ENCODE measurements around the gene PALM2AKAP2.

The PALM2AKAP2 gene

DNA sequence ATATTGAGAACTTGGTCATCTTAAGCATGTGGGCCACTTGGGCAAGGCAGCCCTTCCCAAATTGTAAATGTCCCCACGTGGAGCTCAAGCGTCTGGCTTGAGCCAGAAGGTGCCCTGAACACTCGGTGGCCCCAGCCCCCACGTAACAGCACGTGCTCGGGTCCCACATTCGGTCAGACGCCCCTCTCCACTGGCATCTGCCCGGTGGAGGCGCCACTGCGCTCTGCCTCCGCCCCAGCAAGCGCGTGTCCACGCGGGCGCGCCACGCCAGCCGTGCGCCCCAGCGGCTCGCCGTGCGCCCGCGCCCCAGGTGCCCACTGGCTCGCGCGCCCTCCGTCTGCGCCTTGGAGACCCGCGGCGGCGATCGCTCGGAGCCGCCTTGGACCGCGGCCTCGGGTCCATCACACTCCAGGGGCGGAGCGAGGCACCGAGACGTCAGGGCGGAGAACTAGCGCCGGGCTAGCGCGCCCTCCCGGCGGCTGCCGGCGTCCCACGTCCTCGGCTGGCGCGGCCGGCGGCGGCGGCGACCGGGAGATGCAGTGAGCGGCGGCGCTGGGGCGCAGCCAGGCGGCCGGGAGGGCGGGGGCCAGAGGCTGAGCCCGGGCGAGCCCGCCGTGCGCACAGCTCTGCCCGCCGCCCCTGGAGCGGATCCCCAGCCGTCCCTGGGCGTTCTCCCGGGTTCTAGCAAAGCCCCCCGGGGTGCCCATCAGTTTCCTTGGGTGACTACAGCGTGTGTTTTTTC is at the start of gene PALM2AKAP2:
PALM2AKAP2 (plus strand) TSS at position 488 of the 742 bp plus-strand sequence. CDS start 291 bp downstream, outside the sequence.
- FAIRE-seq = no peak

DNA sequence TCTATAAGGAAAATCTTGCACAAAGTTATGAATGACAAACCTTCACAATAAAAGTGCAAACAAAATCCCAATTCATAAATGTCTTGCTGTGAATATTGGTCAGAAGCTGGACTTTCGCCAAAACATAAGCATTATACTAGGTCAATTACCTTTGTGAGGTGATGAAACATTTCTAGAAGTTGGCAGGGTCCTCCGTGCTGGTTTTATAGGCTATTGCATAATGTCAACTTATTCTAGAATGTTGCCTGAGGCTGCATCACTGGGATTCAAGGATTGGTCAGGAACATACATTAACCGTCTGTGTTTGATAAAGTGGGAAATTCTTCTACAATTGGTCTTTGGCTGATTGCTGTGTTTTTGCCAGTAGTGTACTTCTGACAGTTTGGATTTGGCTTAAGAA is 49.8 kb upstream of the PALM2AKAP2 start:
- FAIRE-seq = no peak

- FAIRE-seq = no peak
Observed at GRCh38 chr9:109733690-109734089, 46.3 kb upstream of the PALM2AKAP2 start.

- FAIRE-seq = no peak
Observed at GRCh38 chr9:109734814-109735213, 45.2 kb upstream of the PALM2AKAP2 start.

GRCh38 chr9:109735801-109736200 is 44.2 kb upstream of the PALM2AKAP2 start:
- no peak for FAIRE-seq

DNA sequence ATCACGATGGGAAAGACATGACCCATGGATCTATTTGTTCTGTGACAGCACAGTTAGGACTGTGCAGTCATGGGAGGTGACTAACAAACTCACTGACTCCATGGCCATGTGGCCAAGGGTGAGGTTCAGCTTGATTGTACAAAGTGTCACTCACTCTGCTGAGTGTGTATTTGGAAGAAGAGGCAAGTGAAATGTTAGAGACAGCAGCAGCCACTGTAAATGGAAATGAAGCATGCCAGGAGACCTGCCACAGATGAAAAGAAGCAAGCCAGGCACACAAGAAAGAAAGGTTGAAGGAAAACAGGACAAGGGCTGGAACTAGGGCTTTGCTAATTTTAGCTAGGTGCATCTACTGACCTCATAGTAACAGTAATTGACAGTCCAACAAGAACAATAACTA is 42.7 kb upstream of the PALM2AKAP2 start:
- no peak for FAIRE-seq

- no peak for FAIRE-seq
Observed at GRCh38 chr9:109739760-109740159, 40.2 kb upstream of the PALM2AKAP2 start.

GRCh38 chr9:109742776-109743348 is 37.1 kb upstream of the PALM2AKAP2 start:
- FAIRE-seq = no peak

DNA sequence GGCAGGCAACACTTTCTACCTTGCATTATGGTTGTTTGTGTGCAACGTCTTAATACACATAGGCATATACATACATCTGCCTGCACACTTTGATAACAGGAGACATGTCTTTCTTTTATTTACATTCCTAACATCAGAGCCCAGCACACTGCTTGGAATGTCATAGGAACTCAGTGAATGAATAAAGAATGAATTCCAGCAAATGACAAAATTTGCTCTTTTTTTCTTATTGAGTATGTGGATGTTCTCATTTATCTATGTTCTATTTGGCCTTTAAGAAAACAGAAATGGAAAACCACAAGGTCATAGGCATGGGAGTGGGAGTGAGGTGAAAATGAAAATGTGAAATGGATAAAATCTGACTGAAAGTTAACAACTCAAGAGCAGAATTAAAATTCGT is 36.3 kb upstream of the PALM2AKAP2 start:
- no peak for FAIRE-seq

DNA sequence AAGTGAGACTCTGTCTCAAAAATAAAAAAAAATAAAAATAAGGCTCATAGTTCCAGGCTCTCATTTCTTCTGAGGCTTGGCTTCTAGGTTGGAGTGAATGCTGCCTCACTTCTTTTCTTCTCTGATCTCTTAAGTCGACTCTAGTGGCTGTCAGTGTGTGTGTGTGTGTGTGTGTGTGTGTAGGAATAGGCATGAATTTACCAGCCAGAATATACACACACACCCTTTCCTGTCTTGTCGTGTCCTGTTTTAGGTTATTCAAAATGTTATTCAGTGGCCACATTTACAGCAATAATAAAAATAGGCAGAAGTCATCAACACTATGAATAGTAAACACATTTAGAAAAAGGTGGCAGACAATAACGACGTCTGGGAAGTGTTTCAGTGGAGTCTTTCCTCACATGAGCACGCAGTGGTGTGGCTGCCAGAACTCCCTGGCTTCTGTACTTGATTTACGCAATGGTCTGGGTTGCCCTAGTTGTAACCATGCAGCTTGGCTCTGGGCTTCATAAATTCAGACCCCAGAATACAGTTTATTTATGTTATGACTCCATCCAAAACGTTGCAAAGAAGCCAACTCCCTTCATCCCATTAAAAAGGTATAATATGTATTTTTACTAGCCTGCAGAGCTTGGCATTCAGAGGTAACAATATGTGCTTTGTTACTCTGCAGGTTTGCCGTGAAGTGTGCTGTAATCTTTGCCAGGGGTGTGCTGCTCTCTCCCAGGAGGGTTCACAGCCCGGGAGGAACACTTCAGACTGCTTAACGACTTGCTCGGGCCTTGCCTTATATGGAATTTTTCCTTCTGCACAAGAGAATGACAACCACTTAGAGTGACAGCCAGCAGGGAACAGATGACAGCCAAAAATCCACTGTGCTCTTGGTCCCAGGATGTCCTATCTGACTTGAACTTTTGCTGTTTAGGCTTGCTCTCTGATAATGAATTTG is 34.4 kb upstream of the PALM2AKAP2 start:
- no peak for FAIRE-seq

DNA sequence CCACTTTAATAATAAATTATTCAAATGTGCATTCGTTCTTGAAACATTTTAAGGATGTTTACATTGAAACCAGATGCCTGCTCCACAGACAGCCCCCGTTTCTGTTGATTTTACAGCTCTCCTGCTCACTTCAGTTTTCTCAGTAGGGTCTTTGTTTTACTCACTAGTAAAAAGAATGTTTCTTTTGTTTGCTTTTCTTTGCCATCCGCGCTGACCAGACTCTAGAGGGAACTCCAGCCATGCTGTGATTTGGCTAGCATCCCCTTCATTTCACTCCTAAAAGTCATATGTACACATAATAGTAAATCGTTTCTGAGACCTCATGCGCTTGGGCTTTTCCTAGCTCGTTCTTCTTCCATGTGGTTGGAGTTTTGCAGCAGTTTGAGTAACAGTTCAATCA is 28.7 kb upstream of the PALM2AKAP2 start:
- FAIRE-seq = no peak

GRCh38 chr9:109753308-109753707 is 26.7 kb upstream of the PALM2AKAP2 start:
- no peak for FAIRE-seq

DNA sequence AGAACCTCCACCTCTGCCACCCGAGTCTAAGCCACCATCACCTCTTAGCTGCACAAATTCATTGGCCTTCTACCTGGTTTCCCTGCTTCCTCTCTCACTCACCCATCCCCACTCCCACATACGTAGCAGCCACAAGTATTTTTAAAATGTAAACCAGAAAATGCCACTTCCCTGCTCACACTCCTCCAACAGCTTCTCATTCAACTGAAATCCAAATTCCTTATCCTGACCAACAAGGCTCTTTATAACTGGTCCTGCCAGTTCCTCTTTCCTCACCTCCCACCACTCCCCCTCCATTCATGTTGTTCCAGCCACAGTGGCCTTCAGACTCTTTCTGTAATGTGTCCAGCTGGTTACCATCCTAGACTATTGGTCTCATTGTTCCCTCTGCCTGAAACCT is 25.0 kb upstream of the PALM2AKAP2 start:
- no peak for FAIRE-seq

DNA sequence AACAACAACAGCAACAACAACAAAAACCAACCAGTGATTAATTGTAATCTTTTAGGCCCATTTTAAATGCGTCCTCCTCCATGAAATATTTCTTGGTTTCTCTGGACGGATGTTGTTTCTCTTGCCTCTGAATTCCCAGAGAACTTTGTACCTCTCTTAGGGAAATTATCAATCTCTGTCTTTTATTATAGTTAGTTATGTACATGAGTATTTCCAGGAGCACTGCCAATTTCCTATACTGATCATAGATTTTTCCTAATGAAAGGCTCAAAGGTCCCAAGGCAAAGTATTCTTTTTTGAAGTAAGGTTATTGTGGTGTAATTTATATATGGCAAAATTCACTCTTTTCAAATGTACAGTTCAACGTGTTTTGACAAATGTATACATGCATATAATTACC is 20.4 kb upstream of the PALM2AKAP2 start:
- no peak for FAIRE-seq

DNA sequence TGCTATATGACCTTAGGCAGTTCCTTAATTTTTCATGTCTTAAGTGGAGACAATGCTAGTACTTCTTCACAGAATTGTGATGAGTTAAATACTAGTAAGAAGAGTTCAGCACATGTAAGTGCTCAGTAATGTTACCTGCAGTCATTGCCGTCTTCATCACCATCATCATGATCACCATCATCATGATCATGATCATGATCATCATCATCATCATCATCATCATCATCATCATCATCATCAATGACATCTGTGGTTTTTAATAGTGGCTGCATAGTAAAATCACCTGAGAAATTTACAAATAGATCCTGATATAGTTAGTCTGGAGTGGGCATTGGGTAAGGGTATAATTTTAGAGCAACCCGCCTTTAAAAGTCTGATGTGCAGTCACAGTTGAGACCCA is 14.7 kb upstream of the PALM2AKAP2 start:
- no peak for FAIRE-seq

DNA sequence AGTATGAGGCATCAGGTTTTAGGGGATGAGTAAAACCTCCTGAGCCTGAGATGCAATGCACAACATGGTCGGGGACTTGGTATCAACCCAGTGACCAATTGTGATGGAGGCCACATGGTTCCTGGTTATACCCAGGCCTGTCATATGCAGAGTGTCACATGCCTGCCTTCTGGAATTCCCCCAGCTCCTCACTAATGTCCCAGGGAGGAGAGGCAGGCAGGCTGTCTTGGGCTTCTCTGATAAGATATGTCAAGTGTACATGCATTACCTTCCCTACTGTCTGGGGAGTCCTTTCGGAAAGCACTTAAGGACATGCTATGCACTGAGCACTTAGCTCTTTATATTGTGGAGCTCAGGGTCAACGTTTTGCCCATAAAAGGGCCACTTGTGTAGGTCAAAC is 14.2 kb upstream of the PALM2AKAP2 start:
- no peak for FAIRE-seq

- FAIRE-seq = no peak
Observed at GRCh38 chr9:109766351-109766750, 13.6 kb upstream of the PALM2AKAP2 start.

DNA sequence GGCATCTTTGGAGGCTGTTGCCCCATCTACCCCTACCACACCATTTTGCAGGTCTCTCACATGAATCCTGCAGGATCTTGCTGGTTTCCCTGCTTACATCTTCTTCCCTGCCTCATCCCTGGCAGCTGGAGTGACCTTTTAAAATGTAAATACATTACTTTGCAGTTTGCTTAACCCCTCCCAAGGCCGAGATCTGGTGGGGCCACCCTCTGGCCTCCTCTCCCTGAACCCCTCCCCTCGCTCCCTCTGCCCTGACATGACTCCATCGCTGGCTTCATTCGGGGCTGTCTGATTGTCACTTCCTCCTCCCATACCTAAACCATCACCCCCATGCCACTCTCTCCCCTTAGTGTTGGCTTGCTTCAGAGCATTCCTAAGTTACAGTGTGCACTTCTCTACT is 12.6 kb upstream of the PALM2AKAP2 start:
- no peak for FAIRE-seq

GRCh38 chr9:109767814-109768213 is 12.2 kb upstream of the PALM2AKAP2 start:
- FAIRE-seq = no peak

- no peak for FAIRE-seq
Observed at GRCh38 chr9:109769250-109769649, 10.7 kb upstream of the PALM2AKAP2 start.

DNA sequence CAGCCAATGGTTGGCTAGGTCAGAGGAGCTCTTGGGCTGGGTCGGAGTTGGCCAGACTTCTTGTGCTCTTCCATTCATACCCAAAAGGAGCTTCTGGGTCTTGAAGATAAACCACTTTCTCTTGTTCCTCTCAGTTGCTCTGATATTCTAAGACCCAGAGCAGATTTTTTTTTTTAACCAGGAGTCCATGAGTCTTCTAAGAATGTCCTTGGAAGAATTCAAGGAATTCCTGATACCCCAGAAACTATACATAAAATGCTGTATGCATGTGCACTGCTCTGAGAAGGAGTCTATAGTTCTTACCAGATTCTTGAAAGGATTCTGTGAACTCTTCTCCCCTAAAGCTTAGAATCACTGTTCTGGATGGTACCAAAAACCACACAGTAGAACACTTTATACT is 9.9 kb upstream of the PALM2AKAP2 start:
- FAIRE-seq = no peak

- FAIRE-seq = no peak
Observed at GRCh38 chr9:109771087-109771486, 8.9 kb upstream of the PALM2AKAP2 start.

DNA sequence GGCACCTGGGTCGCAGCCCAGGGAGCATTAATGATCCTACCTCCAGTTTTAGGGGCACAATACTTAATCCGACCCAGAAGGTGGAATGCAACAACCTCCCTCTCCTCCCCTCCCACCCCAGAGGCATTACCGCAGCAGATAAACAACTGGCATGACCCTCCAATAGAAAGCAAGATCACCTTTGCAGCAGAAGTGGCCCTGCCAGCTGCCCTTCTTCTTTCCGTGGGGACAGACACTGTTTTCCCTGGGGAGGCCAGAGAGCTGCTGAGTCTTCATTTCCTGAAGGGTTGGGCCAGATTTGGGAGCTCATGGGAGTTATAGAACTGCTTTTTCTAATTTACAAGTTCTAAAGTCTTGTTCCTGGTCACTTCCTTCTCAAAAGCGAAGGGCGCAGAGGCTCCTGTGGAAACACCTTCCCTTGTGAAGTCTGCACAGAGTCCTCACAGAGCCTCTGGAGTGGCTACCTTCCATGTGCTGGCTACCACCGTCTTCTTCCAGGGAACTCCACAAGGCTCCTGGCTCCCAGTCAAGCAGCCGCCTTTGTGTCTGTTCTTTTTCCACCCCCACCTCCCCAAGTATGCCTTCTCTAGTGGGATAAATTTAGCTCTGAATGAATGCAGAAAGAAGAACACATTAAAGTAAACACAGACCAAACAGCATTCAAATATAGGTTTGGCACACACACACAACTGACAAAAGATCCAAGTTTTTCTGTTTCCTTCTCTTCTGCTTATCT is 8.0 kb upstream of the PALM2AKAP2 start:
- no peak for FAIRE-seq
